OCI-LY1 (cell line): ENCODE results near the gene SLC22A23.
A peak's percentile ranks its signal among the peaks of the same experiment; 100 is the strongest.

Experiments used
- H2AFZ ChIP-seq: fragments of 200-600 bp; sonication (generic), shearing (Covaris generic); 2 replicates; pipeline ENCODE4 v1.6.0; 2014; ENCODE audit warnings: antibody characterized with exemption, mild to moderate bottlenecking, low read length
- H3F3A ChIP-seq: fragments of 200-600 bp; sonication (generic), shearing (Covaris generic); 2 replicates; pipeline ENCODE4 v1.6.0; 2014; ENCODE audit warnings: mild to moderate bottlenecking, antibody characterized with exemption, low read length, moderate library complexity; ENCODE audit not compliant: insufficient read depth
- H3K27ac ChIP-seq: fragments of 200-600 bp; sonication (generic); 2 replicates; pipeline ENCODE4 v1.5.1; 2014; ENCODE audit warnings: low read length, mixed run types, mild to moderate bottlenecking, low read depth; ENCODE audit not compliant: poor library complexity, severe bottlenecking
- H3K27me3 ChIP-seq: fragments of 200-600 bp; sonication (generic); 2 replicates; pipeline ENCODE4 v1.6.0; 2014; ENCODE audit warnings: antibody characterized with exemption, mild to moderate bottlenecking, low read length, moderate library complexity; ENCODE audit not compliant: insufficient read depth
- H3K36me3 ChIP-seq: fragments of 200-600 bp; sonication (generic); 2 replicates; pipeline ENCODE4 v1.6.1; 2014; ENCODE audit warnings: mild to moderate bottlenecking, antibody characterized with exemption, low read length, moderate library complexity, mixed read lengths; ENCODE audit not compliant: insufficient read depth
- H3K4me1 ChIP-seq: fragments of 200-600 bp; sonication (generic); 2 replicates; pipeline ENCODE4 v1.5.1; 2014; ENCODE audit warnings: mild to moderate bottlenecking, low read length, moderate library complexity; ENCODE audit not compliant: insufficient read depth, severe bottlenecking
- H3K4me2 ChIP-seq: fragments of 200-600 bp; sonication (generic), shearing (Covaris generic); 2 replicates; pipeline ENCODE4 v1.6.1; 2014; ENCODE audit warnings: low read length
- H3K4me3 ChIP-seq: fragments of 200-600 bp; sonication (generic); 2 replicates; pipeline ENCODE4 v1.5.1; 2014; ENCODE audit warnings: low read length, low read depth, mild to moderate bottlenecking, mixed read lengths; ENCODE audit not compliant: poor library complexity, severe bottlenecking
- H3K79me2 ChIP-seq: fragments of 200-600 bp; shearing (Covaris generic); 2 replicates; pipeline ENCODE4 v1.6.1; 2016; ENCODE audit warnings: mixed run types, low read length, mixed read lengths; ENCODE audit not compliant: insufficient read depth
- H3K9ac ChIP-seq: fragments of 200-600 bp; sonication (generic), shearing (Covaris generic); 2 replicates; pipeline ENCODE4 v1.6.1; 2014; ENCODE audit warnings: mild to moderate bottlenecking, low read length, mixed read lengths
- H3K9me2 ChIP-seq: fragments of 200-600 bp; sonication (generic), shearing (Covaris generic); 2 replicates; pipeline ENCODE4 v1.6.1; 2014; ENCODE audit warnings: low read depth, mild to moderate bottlenecking, low read length, mixed read lengths
- H3K9me3 ChIP-seq: fragments of 200-600 bp; shearing (Covaris generic); 2 replicates; pipeline ENCODE4 v1.6.1; 2014; ENCODE audit warnings: low read length, mixed read lengths
- H4K20me1 ChIP-seq: fragments of 200-600 bp; sonication (generic), shearing (Covaris generic); 2 replicates; pipeline ENCODE4 v1.6.0; 2016; ENCODE audit warnings: mild to moderate bottlenecking, low read length; ENCODE audit not compliant: insufficient read depth
- EZH2 ChIP-seq: fragments of 200-600 bp; sonication (generic), shearing (Covaris generic); IDR thresholded peaks from 2 replicates; pipeline ENCODE4 v1.8.0; 2017; ENCODE audit warnings: borderline replicate concordance, mixed run types, mild to moderate bottlenecking, antibody characterized with exemption, low read length, moderate library complexity, mixed read lengths
- TF ChIP-seq, protein P1 (sequence below): fragments of 200-600 bp; sonication (generic), shearing (Covaris generic); IDR thresholded peaks from 2 replicates; pipeline ENCODE4 v1.5.1; 2017; ENCODE audit warnings: mild to moderate bottlenecking, antibody characterized with exemption, low read length, moderate library complexity, mixed read lengths

SLC22A23 gene

DNA sequence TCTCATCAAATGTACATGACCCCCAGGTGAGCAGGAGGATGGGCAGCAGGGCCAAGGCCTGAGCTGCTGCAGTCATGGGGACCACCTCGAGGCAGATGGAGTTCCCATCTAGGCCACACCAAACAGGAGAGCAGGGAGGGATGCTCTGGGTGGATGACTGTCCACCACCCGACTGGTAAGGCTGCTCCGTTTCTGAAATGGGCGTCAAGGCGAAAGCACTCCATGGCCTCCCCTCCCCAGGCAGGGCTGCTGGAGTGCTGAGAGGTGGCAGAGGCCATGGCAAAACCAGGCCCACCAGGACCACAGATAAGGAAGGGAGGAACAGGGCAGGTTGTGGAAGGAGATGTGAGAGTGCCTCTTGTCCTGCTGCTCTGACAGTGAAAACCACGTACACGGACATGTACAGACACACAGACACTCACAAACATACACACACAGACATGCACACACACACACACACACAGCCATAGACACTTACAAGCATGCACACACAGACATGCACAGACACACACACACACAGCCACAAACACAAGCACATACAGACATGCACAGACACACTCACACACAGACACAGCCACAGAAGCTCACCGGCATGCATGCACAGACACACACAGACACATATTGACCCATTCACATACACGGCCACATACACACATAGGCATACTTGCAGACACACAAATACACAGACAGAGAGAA lies 104.9 kb downstream of the SLC22A23 start:
- H3K9me2 ChIP-seq = no peaks in the 10 kb centered on the region
- no peaks in the 10 kb centered on the region for H3F3A ChIP-seq
- H3K4me3 ChIP-seq = no peak overlapping the region
- H3K4me1 ChIP-seq = peaks cover 41% of the 10 kb centered on the region
- no peaks in the 10 kb centered on the region for H3K9me3 ChIP-seq
- no peaks in the 10 kb centered on the region for H3K36me3 ChIP-seq
- no peak for TF ChIP-seq EZH2
- TF ChIP-seq, protein P1, sequence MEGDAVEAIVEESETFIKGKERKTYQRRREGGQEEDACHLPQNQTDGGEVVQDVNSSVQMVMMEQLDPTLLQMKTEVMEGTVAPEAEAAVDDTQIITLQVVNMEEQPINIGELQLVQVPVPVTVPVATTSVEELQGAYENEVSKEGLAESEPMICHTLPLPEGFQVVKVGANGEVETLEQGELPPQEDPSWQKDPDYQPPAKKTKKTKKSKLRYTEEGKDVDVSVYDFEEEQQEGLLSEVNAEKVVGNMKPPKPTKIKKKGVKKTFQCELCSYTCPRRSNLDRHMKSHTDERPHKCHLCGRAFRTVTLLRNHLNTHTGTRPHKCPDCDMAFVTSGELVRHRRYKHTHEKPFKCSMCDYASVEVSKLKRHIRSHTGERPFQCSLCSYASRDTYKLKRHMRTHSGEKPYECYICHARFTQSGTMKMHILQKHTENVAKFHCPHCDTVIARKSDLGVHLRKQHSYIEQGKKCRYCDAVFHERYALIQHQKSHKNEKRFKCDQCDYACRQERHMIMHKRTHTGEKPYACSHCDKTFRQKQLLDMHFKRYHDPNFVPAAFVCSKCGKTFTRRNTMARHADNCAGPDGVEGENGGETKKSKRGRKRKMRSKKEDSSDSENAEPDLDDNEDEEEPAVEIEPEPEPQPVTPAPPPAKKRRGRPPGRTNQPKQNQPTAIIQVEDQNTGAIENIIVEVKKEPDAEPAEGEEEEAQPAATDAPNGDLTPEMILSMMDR = no peak
- H3K79me2 ChIP-seq = no peaks in the 10 kb centered on the region
- peak overlapping the region; percentile 33 for H3K27ac ChIP-seq
- no peak overlapping the region for H2AFZ ChIP-seq
- H3K4me2 ChIP-seq = no peak overlapping the region; the same call in 1 of the 2 replicates
- peaks cover 6% of the 10 kb centered on the region; the same call in 1 of the 2 replicates for H3K27me3 ChIP-seq
- no peaks in the 10 kb centered on the region for H4K20me1 ChIP-seq
- H3K9ac ChIP-seq = no peak overlapping the region; the same call in 1 of the 2 replicates

GRCh38 chr6:3351105-3351676 lies 105.7 kb downstream of the SLC22A23 start:
- H3K36me3 ChIP-seq = no peaks in the 10 kb centered on the region
- no peak overlapping the region for H3K27ac ChIP-seq
- H3K4me1 ChIP-seq = peaks cover 33% of the 10 kb centered on the region
- H3K4me3 ChIP-seq = no peak overlapping the region
- H3F3A ChIP-seq = no peaks in the 10 kb centered on the region
- no peak overlapping the region for H3K4me2 ChIP-seq
- no peak overlapping the region for H3K9ac ChIP-seq
- H3K27me3 ChIP-seq = peaks cover 6% of the 10 kb centered on the region; the same call in 1 of the 2 replicates
- no peaks in the 10 kb centered on the region for H3K9me2 ChIP-seq
- H2AFZ ChIP-seq = no peak overlapping the region
- TF ChIP-seq EZH2 = no peak
- TF ChIP-seq, protein P1 = no peak
- no peaks in the 10 kb centered on the region for H3K9me3 ChIP-seq
- H3K79me2 ChIP-seq = no peaks in the 10 kb centered on the region
- no peaks in the 10 kb centered on the region for H4K20me1 ChIP-seq

DNA sequence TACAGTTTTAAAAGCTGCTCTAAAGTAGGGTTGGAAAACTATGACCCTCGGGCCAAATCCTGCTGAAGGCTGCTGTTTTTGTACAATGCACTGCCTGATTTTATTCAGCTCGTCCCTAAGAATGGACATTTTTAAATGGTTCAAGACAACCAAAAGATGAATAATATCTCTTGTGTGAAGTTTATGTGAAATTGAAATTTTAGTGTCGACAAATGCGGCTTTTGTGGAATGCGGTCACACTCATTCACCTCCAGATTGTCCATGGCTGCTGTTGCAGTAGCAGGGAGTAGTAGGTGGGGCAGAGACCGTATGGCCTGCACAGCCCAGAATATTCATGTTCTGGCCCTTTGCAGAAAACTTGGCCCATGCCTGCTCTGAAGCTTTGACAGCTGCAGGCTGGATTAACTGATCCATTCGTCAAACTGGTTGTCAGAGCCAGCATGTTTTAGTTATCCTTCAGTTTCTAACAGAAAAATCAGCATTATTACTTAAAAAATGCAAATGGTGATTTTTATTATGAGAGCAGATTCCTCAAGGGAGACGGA lies 106.5 kb downstream of the SLC22A23 start:
- TF ChIP-seq EZH2 = no peak
- TF ChIP-seq, protein P1 = no peak
- Histone ChIP-seq H3K9ac (no peak overlapping the region), H3K9me3 (no peaks in the 10 kb centered on the region), H3K9me2 (no peaks in the 10 kb centered on the region), H3K4me3 (no peak overlapping the region), H3K4me1 (peaks cover 28% of the 10 kb centered on the region), H3K36me3 (no peaks in the 10 kb centered on the region), H3K4me2 (no peak overlapping the region), H3F3A (no peaks in the 10 kb centered on the region), H4K20me1 (no peaks in the 10 kb centered on the region), H3K79me2 (no peaks in the 10 kb centered on the region), H2AFZ (no peak overlapping the region), H3K27me3 (peaks cover 6% of the 10 kb centered on the region; the same call in 1 of the 2 replicates), H3K27ac (no peak overlapping the region)
